Measurements from ENCODE around the gene CIDEB.

DNA sequence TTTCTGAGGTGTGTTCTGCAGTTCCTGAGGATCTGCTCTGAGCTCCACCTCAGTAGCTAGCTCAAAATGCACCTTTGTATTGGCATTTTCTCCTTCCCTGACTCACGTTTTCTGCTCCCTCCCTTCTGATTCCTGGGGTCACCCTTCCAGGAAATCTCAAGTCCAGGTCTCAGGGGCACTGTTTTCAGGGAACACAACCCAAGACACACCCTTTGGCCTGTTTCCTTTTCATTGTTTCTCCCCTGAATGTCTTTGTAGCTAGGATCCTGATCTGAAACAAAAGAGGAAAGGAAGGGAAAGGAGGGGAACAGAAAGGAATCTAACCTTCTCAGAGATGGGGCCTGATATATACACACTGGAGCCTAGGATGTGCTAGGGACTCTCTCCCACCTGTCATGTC lies 39.4 kb upstream of the CIDEB start:
- TF ChIP-seq, protein P1, sequence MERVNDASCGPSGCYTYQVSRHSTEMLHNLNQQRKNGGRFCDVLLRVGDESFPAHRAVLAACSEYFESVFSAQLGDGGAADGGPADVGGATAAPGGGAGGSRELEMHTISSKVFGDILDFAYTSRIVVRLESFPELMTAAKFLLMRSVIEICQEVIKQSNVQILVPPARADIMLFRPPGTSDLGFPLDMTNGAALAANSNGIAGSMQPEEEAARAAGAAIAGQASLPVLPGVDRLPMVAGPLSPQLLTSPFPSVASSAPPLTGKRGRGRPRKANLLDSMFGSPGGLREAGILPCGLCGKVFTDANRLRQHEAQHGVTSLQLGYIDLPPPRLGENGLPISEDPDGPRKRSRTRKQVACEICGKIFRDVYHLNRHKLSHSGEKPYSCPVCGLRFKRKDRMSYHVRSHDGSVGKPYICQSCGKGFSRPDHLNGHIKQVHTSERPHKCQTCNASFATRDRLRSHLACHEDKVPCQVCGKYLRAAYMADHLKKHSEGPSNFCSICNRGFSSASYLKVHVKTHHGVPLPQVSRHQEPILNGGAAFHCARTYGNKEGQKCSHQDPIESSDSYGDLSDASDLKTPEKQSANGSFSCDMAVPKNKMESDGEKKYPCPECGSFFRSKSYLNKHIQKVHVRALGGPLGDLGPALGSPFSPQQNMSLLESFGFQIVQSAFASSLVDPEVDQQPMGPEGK (CRISPR knock-in tag; IDR thresholded peaks at IDR 0.05; ENCODE audit: borderline replicate concordance), result no peak
- TF ChIP-seq ZFP3 (CRISPR knock-in tag; IDR thresholded peaks at IDR 0.05) (no peak), ARNTL (CRISPR knock-in tag; IDR thresholded peaks at IDR 0.05; ENCODE audit: borderline replicate concordance, low read depth) (no peak), RARB (CRISPR knock-in tag; IDR thresholded peaks at IDR 0.05) (no peak), TCF4 (CRISPR knock-in tag; IDR thresholded peaks at IDR 0.05; ENCODE audit: borderline replicate concordance) (no peak), ZNF8 (CRISPR knock-in tag; IDR thresholded peaks at IDR 0.05) (no peak), ISL1 (CRISPR knock-in tag; IDR thresholded peaks at IDR 0.05) (no peak), ZFP30 (CRISPR knock-in tag; IDR thresholded peaks at IDR 0.05) (no peak), ESRRG (CRISPR knock-in tag; IDR thresholded peaks at IDR 0.05) (no peak), ZNF70 (CRISPR knock-in tag; IDR thresholded peaks at IDR 0.05) (no peak), ZC3H10 (CRISPR knock-in tag; IDR thresholded peaks at IDR 0.05) (no peak), CSDC2 (CRISPR knock-in tag; IDR thresholded peaks at IDR 0.05) (no peak)
- TF ChIP-seq, protein P2, sequence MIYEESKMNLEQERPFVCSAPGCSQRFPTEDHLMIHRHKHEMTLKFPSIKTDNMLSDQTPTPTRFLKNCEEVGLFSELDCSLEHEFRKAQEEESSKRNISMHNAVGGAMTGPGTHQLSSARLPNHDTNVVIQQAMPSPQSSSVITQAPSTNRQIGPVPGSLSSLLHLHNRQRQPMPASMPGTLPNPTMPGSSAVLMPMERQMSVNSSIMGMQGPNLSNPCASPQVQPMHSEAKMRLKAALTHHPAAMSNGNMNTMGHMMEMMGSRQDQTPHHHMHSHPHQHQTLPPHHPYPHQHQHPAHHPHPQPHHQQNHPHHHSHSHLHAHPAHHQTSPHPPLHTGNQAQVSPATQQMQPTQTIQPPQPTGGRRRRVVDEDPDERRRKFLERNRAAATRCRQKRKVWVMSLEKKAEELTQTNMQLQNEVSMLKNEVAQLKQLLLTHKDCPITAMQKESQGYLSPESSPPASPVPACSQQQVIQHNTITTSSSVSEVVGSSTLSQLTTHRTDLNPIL (CRISPR knock-in tag; IDR thresholded peaks at IDR 0.05; ENCODE audit: low read depth), result no peak
- TF ChIP-seq, protein P3, sequence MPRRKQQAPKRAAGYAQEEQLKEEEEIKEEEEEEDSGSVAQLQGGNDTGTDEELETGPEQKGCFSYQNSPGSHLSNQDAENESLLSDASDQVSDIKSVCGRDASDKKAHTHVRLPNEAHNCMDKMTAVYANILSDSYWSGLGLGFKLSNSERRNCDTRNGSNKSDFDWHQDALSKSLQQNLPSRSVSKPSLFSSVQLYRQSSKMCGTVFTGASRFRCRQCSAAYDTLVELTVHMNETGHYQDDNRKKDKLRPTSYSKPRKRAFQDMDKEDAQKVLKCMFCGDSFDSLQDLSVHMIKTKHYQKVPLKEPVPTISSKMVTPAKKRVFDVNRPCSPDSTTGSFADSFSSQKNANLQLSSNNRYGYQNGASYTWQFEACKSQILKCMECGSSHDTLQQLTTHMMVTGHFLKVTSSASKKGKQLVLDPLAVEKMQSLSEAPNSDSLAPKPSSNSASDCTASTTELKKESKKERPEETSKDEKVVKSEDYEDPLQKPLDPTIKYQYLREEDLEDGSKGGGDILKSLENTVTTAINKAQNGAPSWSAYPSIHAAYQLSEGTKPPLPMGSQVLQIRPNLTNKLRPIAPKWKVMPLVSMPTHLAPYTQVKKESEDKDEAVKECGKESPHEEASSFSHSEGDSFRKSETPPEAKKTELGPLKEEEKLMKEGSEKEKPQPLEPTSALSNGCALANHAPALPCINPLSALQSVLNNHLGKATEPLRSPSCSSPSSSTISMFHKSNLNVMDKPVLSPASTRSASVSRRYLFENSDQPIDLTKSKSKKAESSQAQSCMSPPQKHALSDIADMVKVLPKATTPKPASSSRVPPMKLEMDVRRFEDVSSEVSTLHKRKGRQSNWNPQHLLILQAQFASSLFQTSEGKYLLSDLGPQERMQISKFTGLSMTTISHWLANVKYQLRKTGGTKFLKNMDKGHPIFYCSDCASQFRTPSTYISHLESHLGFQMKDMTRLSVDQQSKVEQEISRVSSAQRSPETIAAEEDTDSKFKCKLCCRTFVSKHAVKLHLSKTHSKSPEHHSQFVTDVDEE (CRISPR knock-in tag; IDR thresholded peaks at IDR 0.05), result no peak
